Esophagus (tissue), 2 donors: ENCODE results near the gene PCYT2. TPM values are rescaled to one million over a fixed set of nuclear protein-coding genes. Genes with fewer than 3 reads are reported as not detected.

Experiments
- H3K27ac ChIP-seq, 2 donors: one replicate each; pipeline ENCODE4 v1.5.1; 2013; ENCODE audit warnings: low read depth in 2 of 2, mild to moderate bottlenecking in 2 of 2, inconsistent platforms in 1 of 2, low read length in 1 of 2, moderate library complexity in 1 of 2
- H3K27me3 ChIP-seq, 2 donors: one replicate each; pipeline ENCODE4 v1.6.1; 2013; ENCODE audit warnings: low read length in 2 of 2, control low read depth in 1 of 2, mild to moderate bottlenecking in 1 of 2; ENCODE audit not compliant: insufficient read depth in 2 of 2, control insufficient read depth in 1 of 2
- H3K36me3 ChIP-seq, 2 donors: one replicate each; pipeline ENCODE4 v1.6.1; 2013; ENCODE audit warnings: low read length in 1 of 2; ENCODE audit not compliant: control insufficient read depth in 2 of 2, insufficient read depth in 2 of 2
- H3K4me1 ChIP-seq, 2 donors: one replicate each; pipeline ENCODE4 v1.6.1; 2013; ENCODE audit warnings: low read length in 1 of 2; ENCODE audit not compliant: control insufficient read depth in 2 of 2, insufficient read depth in 2 of 2
- H3K4me3 ChIP-seq, 2 donors: one replicate each; pipeline ENCODE4 v1.5.1; 2013; ENCODE audit warnings: low read length in 2 of 2, mild to moderate bottlenecking in 2 of 2, low read depth in 1 of 2, moderate library complexity in 1 of 2
- H3K9me3 ChIP-seq, 2 donors: one replicate each; pipeline ENCODE4 v1.6.1; 2013; ENCODE audit warnings: mild to moderate bottlenecking in 2 of 2, low read depth in 1 of 2, low read length in 1 of 2, moderate library complexity in 1 of 2; ENCODE audit not compliant: control insufficient read depth in 2 of 2, insufficient read depth in 1 of 2
- WGBS, 2 donors: extraction: QIAGEN DNeasy Blood & Tissue Kit; methylation state at CpG; one replicate each; pipeline ENCODE4 v1.1.7; 2013; 5-methylcytosine and 5-hydroxymethylcytosine counted together
- polyA plus RNA-seq, 2 donors: library from polyadenylated mRNA; stranded (reverse); fragments of 200-250 nt; gene quantifications; one replicate each; pipeline ENCODE4 v1.2.3, GENCODE V29; 2013
- donor health status: healthy with polysubstance abuse.
- donor health status: Bipolar disorder and iron deficiency.

The PCYT2 gene
- polyA plus RNA-seq, 2 donors = 23.1 to 46.5 TPM

DNA sequence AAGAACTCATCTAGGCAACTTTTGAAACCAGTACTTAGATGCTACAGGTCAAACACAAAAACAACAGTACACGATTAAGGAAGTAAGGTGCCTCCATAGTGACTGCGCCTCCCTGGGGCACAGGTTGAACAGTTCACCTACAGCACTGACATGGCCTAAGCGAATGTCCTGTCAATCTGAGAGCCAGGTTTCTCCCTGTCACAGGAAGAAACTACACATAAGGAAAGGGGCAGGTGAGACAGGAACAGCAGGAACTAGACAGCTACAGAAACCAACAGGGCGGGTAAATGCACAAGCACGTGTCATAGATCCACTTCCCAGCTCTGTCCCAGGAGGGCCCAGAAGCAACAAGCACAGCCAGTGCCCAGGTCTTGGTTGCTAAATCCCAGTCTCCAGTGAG, 32.1 kb downstream of the PCYT2 start:
- no peaks in the 10 kb centered on the region for H3K27me3 ChIP-seq
- H3K4me3 ChIP-seq = no peak overlapping the region
- H3K9me3 ChIP-seq = no peaks in the 10 kb centered on the region
- no peaks in the 10 kb centered on the region for H3K4me1 ChIP-seq
- H3K36me3 ChIP-seq = peaks cover 0 to 3% of the 10 kb centered on the region in 2 donors
- 72 to 77% methylated on average over 5 of the region's 5 CpGs for WGBS, 2 donors
- peak overlapping the region; percentile 82 to 93 for H3K27ac ChIP-seq

DNA sequence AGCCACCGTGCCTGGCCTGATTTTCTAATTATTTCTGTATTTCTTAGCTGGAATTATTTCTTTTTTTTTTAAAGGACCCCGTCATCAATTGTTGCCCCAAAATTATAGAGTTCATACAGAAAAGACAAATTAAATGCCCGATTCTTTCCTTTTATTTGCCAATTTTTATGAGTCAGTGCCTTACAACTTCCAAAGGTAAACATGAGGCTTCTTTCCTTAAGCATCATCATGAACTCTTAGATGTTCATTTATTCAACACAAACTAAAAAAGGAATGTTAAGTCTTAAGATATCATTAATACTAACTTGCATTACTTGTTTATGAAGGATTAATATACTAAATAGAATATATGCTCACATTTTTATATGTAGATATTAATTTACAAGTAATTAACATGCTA, 32.9 kb downstream of the PCYT2 start:
- H3K36me3 ChIP-seq = peaks cover 0 to 2% of the 10 kb centered on the region in 2 donors
- H3K4me1 ChIP-seq = no peaks in the 10 kb centered on the region
- H3K27ac ChIP-seq = no peak overlapping the region
- 77 to 89% methylated on average over 3 of the region's 3 CpGs for whole genome bisulfite sequencing, 2 donors
- H3K27me3 ChIP-seq = no peaks in the 10 kb centered on the region
- no peak overlapping the region for H3K4me3 ChIP-seq
- no peaks in the 10 kb centered on the region for H3K9me3 ChIP-seq

DNA sequence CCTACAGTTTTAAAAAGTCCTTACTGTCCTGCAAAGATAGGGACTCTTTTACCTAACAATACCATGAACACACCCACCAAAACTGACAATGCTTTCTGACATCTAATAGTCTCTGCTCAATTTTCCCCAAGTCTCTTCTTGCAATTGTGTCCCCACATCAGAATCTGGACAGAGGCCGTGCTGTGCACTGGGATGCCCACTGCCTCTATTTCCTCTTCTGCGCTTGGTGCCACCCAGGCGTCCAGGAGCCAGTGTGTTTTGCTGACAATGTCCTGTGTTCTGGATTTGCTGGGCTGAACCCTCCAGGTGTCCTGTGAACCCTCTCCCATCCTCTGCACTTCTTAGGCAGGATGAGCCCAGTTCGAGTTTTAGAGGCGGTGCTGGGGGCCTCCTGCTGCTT, 33.6 kb downstream of the PCYT2 start:
- H3K9me3 ChIP-seq = no peaks in the 10 kb centered on the region
- H3K36me3 ChIP-seq = peaks cover 0 to 2% of the 10 kb centered on the region in 2 donors
- no peak overlapping the region for H3K27ac ChIP-seq
- WGBS, 2 donors = 95 to 97% methylated on average over 5 of the region's 5 CpGs
- H3K4me3 ChIP-seq = no peak overlapping the region
- H3K27me3 ChIP-seq = no peaks in the 10 kb centered on the region
- peaks cover 0 to 2% of the 10 kb centered on the region in 2 donors for H3K4me1 ChIP-seq

DNA sequence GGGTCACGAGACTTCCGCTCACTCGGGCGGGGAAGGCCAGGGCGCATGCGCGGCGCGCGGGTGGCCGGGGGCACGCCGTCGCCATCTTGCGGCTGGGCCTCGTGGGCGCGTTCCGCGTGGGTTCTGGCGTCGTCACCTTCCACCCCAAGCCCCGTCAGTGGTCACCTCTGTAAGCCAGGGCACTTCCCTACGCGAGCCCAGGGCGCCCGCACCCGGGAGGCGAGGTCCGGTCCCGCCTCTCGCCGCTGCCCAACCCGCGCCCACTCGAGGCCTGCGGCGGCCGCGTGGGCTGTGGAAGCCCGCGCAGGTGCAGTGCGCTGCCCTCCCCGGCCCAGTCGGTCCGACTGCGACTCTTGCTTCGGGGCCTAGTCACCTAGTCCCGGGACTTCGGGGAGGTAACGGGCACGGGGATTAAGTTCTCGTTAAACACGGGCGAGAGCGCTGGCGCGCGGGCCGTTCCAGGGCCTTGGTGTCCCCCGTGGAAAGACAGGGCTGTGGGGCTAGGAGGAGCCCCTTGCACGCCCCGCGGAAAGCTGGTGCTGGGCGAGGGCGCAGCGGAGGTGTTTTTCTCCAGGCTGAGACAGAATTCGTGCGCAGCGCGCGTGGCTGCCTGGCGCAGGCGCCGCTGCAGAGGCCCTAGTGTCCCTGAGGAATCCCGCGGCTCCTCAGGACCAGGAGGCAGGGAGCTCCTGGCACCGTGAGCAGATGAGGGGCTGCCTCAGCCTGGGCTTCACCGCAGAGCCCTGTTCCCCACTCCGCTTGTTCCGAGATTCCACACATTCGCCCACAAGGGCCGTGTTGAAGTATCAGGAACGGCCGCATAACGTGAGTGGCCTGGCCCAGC, 39.6 kb downstream of the PCYT2 start:
- Histone ChIP-seq H3K27me3 (no peaks in the 10 kb centered on the region), H3K4me3 (peak overlapping the region; percentile 81 to 95), H3K4me1 (peaks cover 3 to 19% of the 10 kb centered on the region in 2 donors), H3K27ac (peak overlapping the region; percentile 98), H3K9me3 (no peaks in the 10 kb centered on the region), H3K36me3 (peaks cover 8 to 21% of the 10 kb centered on the region in 2 donors)
- WGBS, 2 donors = 0 to 1% methylated on average over 64 to 86 of the region's 86 CpGs

DNA sequence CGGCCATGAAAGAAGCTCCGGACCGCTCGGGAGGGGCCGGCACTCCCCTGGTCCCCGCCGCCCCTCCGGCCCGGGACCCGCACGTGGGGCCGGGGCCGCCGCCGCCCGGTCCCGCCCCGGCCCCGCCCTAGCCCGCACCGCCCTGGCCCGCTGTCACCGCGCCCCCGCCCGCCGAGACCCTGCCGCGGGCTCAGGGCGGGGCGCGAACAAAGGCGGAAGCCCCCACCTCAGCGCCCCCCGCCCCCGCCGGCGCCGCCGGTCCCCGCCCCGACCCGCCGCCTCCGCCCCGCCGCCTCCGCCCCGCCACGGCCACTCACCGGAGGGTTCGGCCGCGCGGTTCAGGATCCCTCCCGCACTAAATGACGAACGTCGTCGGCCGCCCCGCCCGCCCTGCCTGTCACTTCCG, 40.2 kb downstream of the PCYT2 start, which contains the start of gene ARHGDIA:
TSS of gene ARHGDIA (minus strand) at position 357 of the 406 bp plus-strand sequence. CDS start 1,407 bp downstream, outside the sequence.
- Histone ChIP-seq H3K27ac (peak within 1 kb of the TSS; percentile 98), H3K4me3 (peak within 1 kb of the TSS; percentile 81 to 95), H3K4me1 (peaks cover 3 to 20% of the 10 kb centered on the region in 2 donors), H3K27me3 (no peaks in the 10 kb centered on the region), H3K36me3 (peaks cover 8 to 23% of the 10 kb centered on the region in 2 donors), H3K9me3 (no peaks in the 10 kb centered on the region)
- WGBS, 2 donors = 0 to 2% methylated on average over 32 to 64 of the region's 64 CpGs

DNA sequence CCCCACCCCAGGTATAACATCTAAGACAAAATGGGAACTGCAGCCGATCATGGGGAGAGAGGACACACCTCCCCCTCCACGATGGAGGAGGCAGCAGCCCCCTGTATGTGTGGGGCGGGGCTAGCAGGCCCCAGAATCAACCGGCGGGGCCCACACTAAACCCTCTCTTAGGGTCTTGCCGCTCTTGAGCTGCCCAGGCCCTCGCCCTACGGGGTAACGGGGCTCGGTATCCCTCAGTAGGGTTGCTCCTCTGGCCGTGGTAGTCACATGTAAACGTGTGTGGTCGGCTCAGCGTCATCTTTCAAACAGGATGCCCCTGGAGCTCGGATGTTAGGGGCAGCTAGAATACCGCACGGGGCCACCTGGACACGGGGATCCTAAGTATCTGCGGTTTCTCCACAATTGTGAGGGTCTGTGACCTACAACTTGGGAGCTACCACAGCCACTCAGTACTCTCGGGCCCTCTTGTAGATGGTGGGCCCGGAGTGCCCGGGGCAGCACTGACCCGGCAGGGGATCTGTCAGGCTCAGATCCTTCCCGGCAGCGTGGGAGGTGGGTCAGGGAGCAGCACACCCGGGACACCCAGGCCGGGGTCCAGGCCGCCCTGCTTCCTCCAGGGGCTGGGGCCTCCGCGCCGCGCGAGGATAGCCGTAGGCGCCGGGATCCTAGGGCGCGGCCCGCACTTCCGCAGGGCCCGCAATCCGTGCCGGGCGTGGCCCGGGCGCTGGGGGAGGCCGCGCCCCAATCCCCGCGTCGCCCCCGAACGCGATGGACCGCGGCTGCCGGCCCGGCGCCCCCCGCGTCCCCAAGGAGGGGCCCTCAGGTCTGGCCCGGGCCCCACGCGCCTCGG, 40.8 kb downstream of the PCYT2 start:
- Histone ChIP-seq H3K4me3 (peak overlapping the region; percentile 68 to 95), H3K9me3 (no peaks in the 10 kb centered on the region), H3K27me3 (no peaks in the 10 kb centered on the region), H3K36me3 (peaks cover 8 to 23% of the 10 kb centered on the region in 2 donors), H3K27ac (peak overlapping the region; percentile 98), H3K4me1 (peaks cover 3 to 25% of the 10 kb centered on the region in 2 donors)
- WGBS, 2 donors = 1 to 2% methylated on average over 49 to 65 of the region's 65 CpGs

DNA sequence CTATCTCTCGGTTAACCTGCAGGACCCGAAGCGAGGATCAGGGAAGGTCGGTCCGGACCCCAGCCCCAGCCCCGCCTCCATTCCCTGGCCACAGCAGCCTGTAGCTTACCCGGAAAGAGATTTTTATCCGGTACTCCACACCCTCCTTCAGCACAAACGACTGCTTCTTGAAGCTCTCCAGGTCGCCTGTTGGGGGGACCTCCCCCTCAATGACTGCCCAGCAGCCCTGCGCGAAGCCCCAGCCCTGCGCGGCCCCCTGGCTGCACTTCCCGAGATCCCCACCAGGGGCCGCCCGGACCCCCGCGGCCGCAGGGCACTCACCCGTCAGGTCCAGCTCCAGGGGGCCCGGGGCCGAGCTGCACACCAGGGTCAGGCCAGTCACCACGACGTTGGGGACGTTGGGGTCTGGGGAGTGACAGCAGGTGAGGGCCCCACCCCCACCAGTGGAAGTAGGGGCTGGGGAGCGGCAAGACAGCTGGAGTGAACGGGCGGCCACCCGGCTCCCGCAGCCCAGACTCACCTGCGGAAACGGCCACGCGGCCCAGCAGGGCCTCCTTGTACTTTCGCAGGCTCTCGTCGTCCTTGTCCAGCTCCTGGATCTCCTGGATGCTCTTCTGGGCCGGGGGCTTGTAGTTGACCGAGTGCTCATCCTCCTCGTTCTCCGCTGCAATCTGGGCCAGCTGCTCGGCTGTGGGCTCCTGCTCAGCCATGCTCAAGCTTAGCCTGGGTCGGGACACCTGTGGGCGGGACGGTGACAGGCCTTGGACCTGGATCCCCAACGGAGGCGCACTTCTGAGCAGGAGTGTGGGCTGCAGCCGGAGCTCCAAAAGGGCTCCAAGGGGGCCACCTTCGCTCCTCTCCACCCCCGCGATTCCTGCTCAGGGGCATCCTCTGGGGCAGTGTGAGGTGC, 41.7 kb downstream of the PCYT2 start:
- H3K9me3 ChIP-seq = no peaks in the 10 kb centered on the region
- peaks cover 3 to 26% of the 10 kb centered on the region in 2 donors for H3K4me1 ChIP-seq
- peak overlapping the region; percentile 68 to 95 for H3K4me3 ChIP-seq
- WGBS, 2 donors = 30 to 31% methylated on average over 51 to 52 of the region's 52 CpGs
- peak overlapping the region; percentile 98 for H3K27ac ChIP-seq
- H3K36me3 ChIP-seq = peaks cover 8 to 25% of the 10 kb centered on the region in 2 donors
- H3K27me3 ChIP-seq = no peaks in the 10 kb centered on the region

DNA sequence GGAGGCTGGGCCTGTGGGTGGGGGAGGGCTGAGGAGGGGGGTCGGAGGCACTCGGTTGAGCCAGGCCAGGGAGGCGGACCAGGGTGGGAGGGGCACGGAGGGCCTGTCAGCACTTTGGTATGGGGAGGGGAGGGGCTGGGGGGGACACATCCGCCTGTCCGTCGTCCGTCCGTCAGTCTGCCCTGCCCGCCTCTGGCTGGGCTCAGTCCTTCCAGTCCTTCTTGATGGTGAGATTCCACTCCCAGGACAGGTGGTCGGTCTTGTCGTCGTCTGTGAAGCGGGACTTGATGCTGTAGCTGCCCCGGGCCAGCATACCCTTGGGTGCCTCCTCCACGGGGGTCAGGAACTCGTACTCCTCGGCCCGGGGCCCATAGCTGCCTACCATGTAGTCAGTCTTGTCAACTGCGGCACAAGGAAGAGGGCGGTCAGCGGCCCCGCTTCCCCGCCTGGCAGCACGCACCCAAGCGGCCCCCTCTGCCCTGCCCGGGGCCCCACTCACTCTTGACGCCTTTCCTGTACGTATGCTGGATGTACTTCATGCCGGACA, 42.5 kb downstream of the PCYT2 start:
- WGBS, 2 donors = 59 to 65% methylated on average over 25 to 30 of the region's 30 CpGs
- H3K9me3 ChIP-seq = no peaks in the 10 kb centered on the region
- peak overlapping the region in 1 of 2 donors; percentile 3 for H3K4me3 ChIP-seq
- no peaks in the 10 kb centered on the region for H3K27me3 ChIP-seq
- peaks cover 8 to 25% of the 10 kb centered on the region in 2 donors for H3K36me3 ChIP-seq
- H3K4me1 ChIP-seq = peaks cover 3 to 26% of the 10 kb centered on the region in 2 donors
- H3K27ac ChIP-seq = peak overlapping the region; percentile 68 to 98
